Gastrocnemius medialis (tissue), 4 donors: ENCODE results near the gene ATP6V1B1.

Source experiments
- POLR2A ChIP-seq, 2 donors: fragments of 450-650 bp; IDR thresholded peaks; one replicate each; pipeline ENCODE4 v1.6.1; 2017; ENCODE audit warnings: antibody characterized with exemption in 2 of 2, mild to moderate bottlenecking in 2 of 2, moderate library complexity in 2 of 2
- TF ChIP-seq, protein P1 (sequence below), 5 experiments: fragments of 450-650 bp in 3 of 5; fragments of 200-600 bp in 2 of 5; sonication (generic) in 2 of 5; IDR thresholded peaks in 4 of 5; conservative IDR thresholded peaks in 1 of 5; 1 replicate in 4 of 5; 2 replicates in 1 of 5; pipeline ENCODE4 v1.5.1; 2016 to 2019; ENCODE audit warnings: antibody characterized with exemption in 5 of 5, mild to moderate bottlenecking in 3 of 5, moderate library complexity in 3 of 5

DNA sequence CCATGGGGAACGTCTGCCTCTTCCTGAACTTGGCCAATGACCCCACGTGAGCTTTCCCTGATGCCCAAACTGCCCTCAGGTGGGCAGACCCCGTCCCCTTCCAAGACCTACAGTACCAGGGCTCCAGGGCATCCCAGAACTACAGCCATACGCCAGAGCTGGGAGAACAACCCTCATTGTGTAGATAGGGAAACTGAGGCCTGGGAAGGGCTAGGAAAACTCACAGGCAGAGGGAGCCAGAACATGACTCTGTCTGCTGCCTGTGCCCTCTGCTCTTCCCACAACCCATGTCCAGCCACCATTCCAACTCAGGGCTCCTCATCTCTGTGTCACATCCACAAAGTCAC is 25.9 kb downstream of the ATP6V1B1 start:
- TF ChIP-seq, protein P1, sequence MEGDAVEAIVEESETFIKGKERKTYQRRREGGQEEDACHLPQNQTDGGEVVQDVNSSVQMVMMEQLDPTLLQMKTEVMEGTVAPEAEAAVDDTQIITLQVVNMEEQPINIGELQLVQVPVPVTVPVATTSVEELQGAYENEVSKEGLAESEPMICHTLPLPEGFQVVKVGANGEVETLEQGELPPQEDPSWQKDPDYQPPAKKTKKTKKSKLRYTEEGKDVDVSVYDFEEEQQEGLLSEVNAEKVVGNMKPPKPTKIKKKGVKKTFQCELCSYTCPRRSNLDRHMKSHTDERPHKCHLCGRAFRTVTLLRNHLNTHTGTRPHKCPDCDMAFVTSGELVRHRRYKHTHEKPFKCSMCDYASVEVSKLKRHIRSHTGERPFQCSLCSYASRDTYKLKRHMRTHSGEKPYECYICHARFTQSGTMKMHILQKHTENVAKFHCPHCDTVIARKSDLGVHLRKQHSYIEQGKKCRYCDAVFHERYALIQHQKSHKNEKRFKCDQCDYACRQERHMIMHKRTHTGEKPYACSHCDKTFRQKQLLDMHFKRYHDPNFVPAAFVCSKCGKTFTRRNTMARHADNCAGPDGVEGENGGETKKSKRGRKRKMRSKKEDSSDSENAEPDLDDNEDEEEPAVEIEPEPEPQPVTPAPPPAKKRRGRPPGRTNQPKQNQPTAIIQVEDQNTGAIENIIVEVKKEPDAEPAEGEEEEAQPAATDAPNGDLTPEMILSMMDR (IDR thresholded peaks at IDR 0.05 in 4 of 5, conservative IDR thresholded peaks at IDR 0.05 in 1 of 5): no peak
- TF ChIP-seq POLR2A (IDR thresholded peaks at IDR 0.05): no peak
